ENCODE measurements around the gene MYRIP.

The MYRIP gene

DNA sequence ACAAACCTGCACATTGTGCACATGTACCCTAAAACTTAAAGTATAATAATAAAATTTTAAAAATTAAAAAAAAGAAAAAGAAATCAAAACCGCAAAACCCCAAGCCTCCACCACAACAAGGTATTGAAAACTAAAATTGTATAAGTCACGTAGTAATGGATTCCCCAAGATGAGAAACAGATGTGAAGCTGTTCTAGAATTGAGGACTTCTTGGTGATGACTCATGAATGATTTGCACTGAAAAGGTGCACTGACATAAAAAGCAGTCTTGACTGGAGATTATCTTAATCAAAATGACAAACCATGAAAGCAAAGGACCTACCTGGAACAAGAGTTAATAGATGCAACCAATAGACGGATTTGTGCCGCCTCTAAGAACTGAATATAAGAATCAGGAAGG is 225.8 kb downstream of the MYRIP start:
- Histone ChIP-seq H3K36me3 (replicated peaks; ENCODE audit: low read depth, low read length) (no peaks in the 10 kb centered on the region), H3K9me3 (ENCODE audit: insufficient read depth, low read length) (no peaks in the 10 kb centered on the region), H3K4me2 (ENCODE audit: low read length) (no peak overlapping the region), H4K20me1 (ENCODE audit: insufficient read depth, low read length) (no peaks in the 10 kb centered on the region), H3K79me2 (ENCODE audit: low read length) (no peaks in the 10 kb centered on the region), H3K4me1 (ENCODE audit: low read length) (no peaks in the 10 kb centered on the region), H3K9ac (ENCODE audit: low read length) (no peak overlapping the region), H3K4me3 (ENCODE audit: low read length) (no peak overlapping the region), H3K27ac (ENCODE audit: low read length) (no peak overlapping the region), H3K27me3 (ENCODE audit: low read depth, low read length) (no peaks in the 10 kb centered on the region), H2AFZ (ENCODE audit: low read depth, low read length) (no peak overlapping the region)
- TF ChIP-seq EZH2phosphoT487 (IDR thresholded peaks at IDR 0.05; ENCODE audit: low read depth) = no peak
- TF ChIP-seq, protein P1, sequence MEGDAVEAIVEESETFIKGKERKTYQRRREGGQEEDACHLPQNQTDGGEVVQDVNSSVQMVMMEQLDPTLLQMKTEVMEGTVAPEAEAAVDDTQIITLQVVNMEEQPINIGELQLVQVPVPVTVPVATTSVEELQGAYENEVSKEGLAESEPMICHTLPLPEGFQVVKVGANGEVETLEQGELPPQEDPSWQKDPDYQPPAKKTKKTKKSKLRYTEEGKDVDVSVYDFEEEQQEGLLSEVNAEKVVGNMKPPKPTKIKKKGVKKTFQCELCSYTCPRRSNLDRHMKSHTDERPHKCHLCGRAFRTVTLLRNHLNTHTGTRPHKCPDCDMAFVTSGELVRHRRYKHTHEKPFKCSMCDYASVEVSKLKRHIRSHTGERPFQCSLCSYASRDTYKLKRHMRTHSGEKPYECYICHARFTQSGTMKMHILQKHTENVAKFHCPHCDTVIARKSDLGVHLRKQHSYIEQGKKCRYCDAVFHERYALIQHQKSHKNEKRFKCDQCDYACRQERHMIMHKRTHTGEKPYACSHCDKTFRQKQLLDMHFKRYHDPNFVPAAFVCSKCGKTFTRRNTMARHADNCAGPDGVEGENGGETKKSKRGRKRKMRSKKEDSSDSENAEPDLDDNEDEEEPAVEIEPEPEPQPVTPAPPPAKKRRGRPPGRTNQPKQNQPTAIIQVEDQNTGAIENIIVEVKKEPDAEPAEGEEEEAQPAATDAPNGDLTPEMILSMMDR (IDR thresholded peaks at IDR 0.05; ENCODE audit: low read depth, low read length) = no peak

DNA sequence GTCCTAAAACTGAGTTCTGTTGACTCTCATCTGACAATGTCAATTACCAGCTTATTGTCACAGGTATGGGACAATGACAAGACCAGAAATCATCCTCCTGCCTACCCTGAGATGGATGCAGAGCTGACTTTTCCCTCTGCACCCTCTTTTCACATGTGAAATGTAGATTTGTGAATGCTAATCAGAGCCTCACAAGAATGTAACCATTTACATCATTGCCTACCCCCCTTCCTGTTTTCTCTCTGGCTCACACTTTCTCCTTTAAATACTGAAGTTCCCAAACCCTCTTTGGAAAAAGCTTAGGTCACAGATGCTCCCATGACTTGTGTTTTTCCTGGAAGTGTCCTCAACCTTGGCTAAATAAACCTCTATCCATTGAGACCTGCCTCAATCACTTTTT is 228.2 kb downstream of the MYRIP start:
- no peaks in the 10 kb centered on the region for H3K9me3 ChIP-seq (ENCODE audit: insufficient read depth, low read length)
- H3K27me3 ChIP-seq (ENCODE audit: low read depth, low read length) = no peaks in the 10 kb centered on the region
- H2AFZ ChIP-seq (ENCODE audit: low read depth, low read length) = no peak overlapping the region
- no peaks in the 10 kb centered on the region for H3K4me1 ChIP-seq (ENCODE audit: low read length)
- H3K9ac ChIP-seq (ENCODE audit: low read length) = no peak overlapping the region
- no peak overlapping the region for H3K27ac ChIP-seq (ENCODE audit: low read length)
- no peak overlapping the region for H3K4me2 ChIP-seq (ENCODE audit: low read length)
- H3K79me2 ChIP-seq (ENCODE audit: low read length) = no peaks in the 10 kb centered on the region
- H3K4me3 ChIP-seq (ENCODE audit: low read length) = no peak overlapping the region
- no peak for TF ChIP-seq EZH2phosphoT487 (IDR thresholded peaks at IDR 0.05; ENCODE audit: low read depth)
- TF ChIP-seq, protein P1 (IDR thresholded peaks at IDR 0.05; ENCODE audit: low read depth, low read length) = no peak
- H4K20me1 ChIP-seq (ENCODE audit: insufficient read depth, low read length) = no peaks in the 10 kb centered on the region
- H3K36me3 ChIP-seq (replicated peaks; ENCODE audit: low read depth, low read length) = no peaks in the 10 kb centered on the region

DNA sequence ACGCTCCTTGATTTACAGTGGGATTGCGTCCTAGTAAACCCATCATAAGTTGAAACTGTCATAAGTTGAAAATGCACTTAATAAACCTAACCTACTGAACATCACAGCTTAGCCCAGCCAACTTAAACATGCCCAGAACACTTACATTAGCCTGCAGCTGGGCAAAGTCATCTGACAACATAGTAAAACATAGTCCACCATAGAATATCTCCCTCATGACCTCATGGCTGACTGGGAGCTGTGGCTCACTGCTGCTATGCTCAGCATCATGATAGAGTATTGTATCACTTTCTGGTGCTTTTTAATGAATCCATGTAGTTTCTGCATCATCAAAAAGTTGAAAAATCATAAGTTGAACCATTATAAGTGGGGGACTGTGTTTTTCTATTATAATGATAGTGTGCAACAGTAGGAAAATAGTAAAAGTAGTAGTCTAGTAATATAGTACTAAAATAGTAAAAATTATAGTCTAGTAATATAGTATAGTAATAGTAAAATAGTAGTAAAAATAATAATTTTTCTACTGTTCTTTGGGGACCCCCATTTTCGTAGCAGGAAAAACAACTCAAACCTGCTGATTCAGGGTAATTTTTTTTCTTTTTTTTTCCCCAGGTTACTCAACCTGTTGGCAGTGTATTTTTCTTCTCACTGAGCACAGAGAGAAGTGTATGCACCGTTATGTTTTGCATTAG is 233.5 kb downstream of the MYRIP start:
- Histone ChIP-seq H3K36me3 (replicated peaks; ENCODE audit: low read depth, low read length) (no peaks in the 10 kb centered on the region), H3K79me2 (ENCODE audit: low read length) (no peaks in the 10 kb centered on the region), H3K4me2 (ENCODE audit: low read length) (no peak overlapping the region), H3K27me3 (ENCODE audit: low read depth, low read length) (no peaks in the 10 kb centered on the region), H4K20me1 (ENCODE audit: insufficient read depth, low read length) (no peaks in the 10 kb centered on the region), H3K9ac (ENCODE audit: low read length) (no peak overlapping the region), H3K4me1 (ENCODE audit: low read length) (no peaks in the 10 kb centered on the region), H3K4me3 (ENCODE audit: low read length) (no peak overlapping the region), H2AFZ (ENCODE audit: low read depth, low read length) (no peak overlapping the region), H3K9me3 (ENCODE audit: insufficient read depth, low read length) (no peaks in the 10 kb centered on the region), H3K27ac (ENCODE audit: low read length) (no peak overlapping the region)
- TF ChIP-seq EZH2phosphoT487 (IDR thresholded peaks at IDR 0.05; ENCODE audit: low read depth) = no peak
- TF ChIP-seq, protein P1 (IDR thresholded peaks at IDR 0.05; ENCODE audit: low read depth, low read length) = no peak

DNA sequence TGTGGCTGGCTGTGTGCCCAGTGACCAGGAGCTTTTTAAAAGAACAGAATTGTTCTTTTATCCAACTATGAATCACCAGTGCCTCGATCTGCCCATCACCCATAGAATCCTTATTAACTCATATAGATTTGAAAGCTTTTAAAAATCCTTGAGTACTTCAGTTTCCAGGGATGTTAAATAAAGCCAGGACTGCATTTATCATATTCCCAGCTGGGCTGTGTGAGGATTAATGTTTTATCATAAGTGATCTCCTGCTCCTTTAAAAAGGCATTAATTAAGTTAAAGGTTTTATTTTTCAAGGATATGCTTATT is 234.0 kb downstream of the MYRIP start:
- no peak overlapping the region for H3K9ac ChIP-seq (ENCODE audit: low read length)
- no peaks in the 10 kb centered on the region for H3K4me1 ChIP-seq (ENCODE audit: low read length)
- H3K9me3 ChIP-seq (ENCODE audit: insufficient read depth, low read length) = no peaks in the 10 kb centered on the region
- no peaks in the 10 kb centered on the region for H4K20me1 ChIP-seq (ENCODE audit: insufficient read depth, low read length)
- no peaks in the 10 kb centered on the region for H3K79me2 ChIP-seq (ENCODE audit: low read length)
- H2AFZ ChIP-seq (ENCODE audit: low read depth, low read length) = no peak overlapping the region
- H3K4me3 ChIP-seq (ENCODE audit: low read length) = no peak overlapping the region
- H3K27ac ChIP-seq (ENCODE audit: low read length) = no peak overlapping the region
- H3K4me2 ChIP-seq (ENCODE audit: low read length) = no peak overlapping the region
- no peaks in the 10 kb centered on the region for H3K36me3 ChIP-seq (replicated peaks; ENCODE audit: low read depth, low read length)
- TF ChIP-seq, protein P1 (IDR thresholded peaks at IDR 0.05; ENCODE audit: low read depth, low read length) = no peak
- TF ChIP-seq EZH2phosphoT487 (IDR thresholded peaks at IDR 0.05; ENCODE audit: low read depth) = no peak
- no peaks in the 10 kb centered on the region for H3K27me3 ChIP-seq (ENCODE audit: low read depth, low read length)

All from OCI-LY3 (cell line).